Measurements from ENCODE around the gene PLXNA2. TPM values are rescaled to one million over a fixed set of nuclear protein-coding genes. Genes with fewer than 3 reads are reported as not detected.

Gene PLXNA2
- total and polyA plus RNA-seq, 2 donors (not counting 3 experiments of a cell fraction or from before 2014, with no cell fraction given): 42.6 to 229 TPM

GRCh38 chr1:208066583-208066982, 177.6 kb downstream of the PLXNA2 start:
- dilution Hi-C loops (cut with MboI; ENCODE audit: extremely low pct_ligation_motif_present, low sequenced_read_pairs) (no loop called here), intact Hi-C loops (cut with micrococcal nuclease) (no loop called here)
- no peak for TF ChIP-seq GATA2 (IDR thresholded peaks at IDR 0.05; ENCODE audit: insufficient read depth, insufficient read length, low read depth, low read length)
- TF ChIP-seq CTCF (IDR thresholded peaks at IDR 0.05; ENCODE audit: extremely low read depth in 1 of 2, insufficient read depth in 1 of 2, low read depth in 1 of 2, low read length in 2 of 2): no peak
- TF ChIP-seq FOS (IDR thresholded peaks at IDR 0.05; ENCODE audit: borderline replicate concordance, insufficient read depth, low read length): no peak
- TF ChIP-seq POLR2AphosphoS5 (IDR thresholded peaks at IDR 0.05; ENCODE audit: insufficient read depth, low read depth, low read length): no peak
- TF ChIP-seq POLR2A (IDR thresholded peaks at IDR 0.05; ENCODE audit: low read depth, low read length): no peak
- TF ChIP-seq MYC (IDR thresholded peaks at IDR 0.05; ENCODE audit: low read depth, low read length): no peak
- TF ChIP-seq MAX (IDR thresholded peaks at IDR 0.05; ENCODE audit: insufficient read depth, insufficient read length): no peak
- TF ChIP-seq JUN (IDR thresholded peaks at IDR 0.05; ENCODE audit: borderline replicate concordance, insufficient read depth, insufficient read length, low read depth): no peak

More at GRCh38 chr1:208066583-208066982, 177.6 kb downstream of the PLXNA2 start:
- no TSS peak for BruUV-seq (replicated peaks)
- Histone ChIP-seq H3K4me2 (ENCODE audit: insufficient read depth, low read length) (no peak overlapping the region), H3K27ac (ENCODE audit: insufficient read depth, low read depth, low read length) (no peak overlapping the region), H2AFZ (ENCODE audit: low read depth, low read length) (no peak overlapping the region), H3K4me3 (replicated peaks in 1 of 3; ENCODE audit: insufficient read depth in 1 of 3, low read depth in 1 of 3, low read length in 3 of 3) (no peak overlapping the region), H3K9me3 (replicated peaks; ENCODE audit: control insufficient read depth, insufficient read depth, low read length) (no peaks in the 10 kb centered on the region), H4K20me1 (replicated peaks; ENCODE audit: control insufficient read depth, extremely low read depth, insufficient read depth, low read length) (no peaks in the 10 kb centered on the region), H3K4me1 (ENCODE audit: control insufficient read depth, extremely low read depth, insufficient read depth, low read length) (peaks cover 9% of the 10 kb centered on the region), H3K9me1 (replicated peaks; ENCODE audit: control insufficient read depth, extremely low read depth, insufficient read depth, low read length) (no peaks in the 10 kb centered on the region), H3K79me2 (ENCODE audit: control insufficient read depth, insufficient read depth, low read length) (no peaks in the 10 kb centered on the region), H3K36me3 (ENCODE audit: control insufficient read depth in 2 of 2, extremely low read depth in 1 of 2, insufficient read depth in 2 of 2, low read length in 2 of 2) (peaks cover 15 to 36% of the 10 kb centered on the region in 2 experiments), H3K9ac (replicated peaks; ENCODE audit: extremely low read depth, insufficient read depth, low read length) (no peak overlapping the region), H3K27me3 (ENCODE audit: control insufficient read depth in 2 of 2, insufficient read depth in 2 of 2, low read length in 2 of 2) (no peaks in the 10 kb centered on the region)
- DNase-seq (ENCODE audit: low read depth, low spot score) (no peak), FAIRE-seq (no peak)
- POLR2A ChIA-PET: no interaction called here
- CTCF ChIA-PET: interaction anchor here (1.8 kb wide), 1 partner anchor 178 kb away, joined by 7 read pairs; no protein-coding TSS in a partner anchor
